GM10266 (cell line): ENCODE data around the gene C6orf136.
A peak's percentile ranks its signal among the peaks of the same experiment; 100 is the strongest.

ENCODE experiments used
- DNase-seq: peaks from one replicate; pipeline ENCODE4 v3.0.0; 2012; ENCODE audit errors: extremely low spot score
- CTCF ChIP-seq: IDR thresholded peaks from 2 replicates; pipeline ENCODE4 v1.5.1; 2012; ENCODE audit warnings: mild to moderate bottlenecking, low read depth; ENCODE audit not compliant: control insufficient read depth, insufficient read depth; ENCODE audit errors: missing control alignments

Gene C6orf136

GRCh38 chr6:30690403-30691207 is 43.7 kb downstream of the C6orf136 start, which contains the start of gene NRM:
NRM (minus strand) TSS chr6:30690984; CDS start chr6:30690974, 10 bp downstream.
- TF ChIP-seq CTCF, result no peak
- peak; percentile 86 for DNase-seq

GRCh38 chr6:30691208-30691847 is 44.4 kb downstream of the C6orf136 start:
- no peak for DNase-seq
- TF ChIP-seq CTCF, result no peak

GRCh38 chr6:30696432-30696831 is 49.5 kb downstream of the C6orf136 start:
- TF ChIP-seq CTCF, result no peak
- DNase-seq, result no peak

- no peak for DNase-seq
- TF ChIP-seq CTCF, result no peak
Observed at GRCh38 chr6:30700340-30700739, 53.4 kb downstream of the C6orf136 start.
